ENCODE results near the gene NTMT1.
A peak's percentile ranks its signal among the peaks of the same experiment; 100 is the strongest.
"Not testable (repeated sequence)": the region's sequence is repeated elsewhere in the genome, so short reads cannot be mapped to it uniquely, and the experiment has no call there.

NTMT1 gene, protein sequence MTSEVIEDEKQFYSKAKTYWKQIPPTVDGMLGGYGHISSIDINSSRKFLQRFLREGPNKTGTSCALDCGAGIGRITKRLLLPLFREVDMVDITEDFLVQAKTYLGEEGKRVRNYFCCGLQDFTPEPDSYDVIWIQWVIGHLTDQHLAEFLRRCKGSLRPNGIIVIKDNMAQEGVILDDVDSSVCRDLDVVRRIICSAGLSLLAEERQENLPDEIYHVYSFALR

DNA sequence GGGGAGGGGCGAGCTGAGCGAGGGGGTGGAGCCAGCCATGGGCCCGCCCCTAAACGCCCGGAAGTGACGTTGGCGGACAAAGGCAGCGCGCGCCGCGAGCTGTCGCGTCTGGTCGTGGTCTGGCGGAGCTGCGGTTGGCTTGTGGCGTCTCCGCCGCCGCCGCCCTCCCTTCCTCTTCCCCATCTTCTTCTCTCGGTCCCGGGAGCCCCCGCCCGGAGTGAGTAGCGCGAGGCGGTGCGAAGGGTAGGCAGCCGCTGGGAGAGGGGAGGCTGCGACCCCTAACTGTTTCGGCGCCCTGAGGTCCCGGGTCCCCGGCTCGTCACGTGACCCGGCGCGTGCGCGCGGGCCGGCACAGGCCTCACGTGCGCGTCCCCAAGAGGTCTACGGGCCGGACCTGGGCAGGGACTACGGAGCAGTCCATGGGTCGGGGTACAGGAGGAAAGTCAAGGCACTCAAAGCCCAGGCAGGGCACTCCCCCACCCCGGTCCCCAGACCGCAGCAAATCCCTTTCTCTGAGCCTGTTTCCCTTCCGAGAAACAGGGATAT, at the start of gene NTMT1:
NTMT1 (plus strand) TSS at position 85 of the 546 bp plus-strand sequence. CDS start 6,541 bp downstream, outside the sequence.
- DNase-seq: peak; percentile 86 to 91

DNA sequence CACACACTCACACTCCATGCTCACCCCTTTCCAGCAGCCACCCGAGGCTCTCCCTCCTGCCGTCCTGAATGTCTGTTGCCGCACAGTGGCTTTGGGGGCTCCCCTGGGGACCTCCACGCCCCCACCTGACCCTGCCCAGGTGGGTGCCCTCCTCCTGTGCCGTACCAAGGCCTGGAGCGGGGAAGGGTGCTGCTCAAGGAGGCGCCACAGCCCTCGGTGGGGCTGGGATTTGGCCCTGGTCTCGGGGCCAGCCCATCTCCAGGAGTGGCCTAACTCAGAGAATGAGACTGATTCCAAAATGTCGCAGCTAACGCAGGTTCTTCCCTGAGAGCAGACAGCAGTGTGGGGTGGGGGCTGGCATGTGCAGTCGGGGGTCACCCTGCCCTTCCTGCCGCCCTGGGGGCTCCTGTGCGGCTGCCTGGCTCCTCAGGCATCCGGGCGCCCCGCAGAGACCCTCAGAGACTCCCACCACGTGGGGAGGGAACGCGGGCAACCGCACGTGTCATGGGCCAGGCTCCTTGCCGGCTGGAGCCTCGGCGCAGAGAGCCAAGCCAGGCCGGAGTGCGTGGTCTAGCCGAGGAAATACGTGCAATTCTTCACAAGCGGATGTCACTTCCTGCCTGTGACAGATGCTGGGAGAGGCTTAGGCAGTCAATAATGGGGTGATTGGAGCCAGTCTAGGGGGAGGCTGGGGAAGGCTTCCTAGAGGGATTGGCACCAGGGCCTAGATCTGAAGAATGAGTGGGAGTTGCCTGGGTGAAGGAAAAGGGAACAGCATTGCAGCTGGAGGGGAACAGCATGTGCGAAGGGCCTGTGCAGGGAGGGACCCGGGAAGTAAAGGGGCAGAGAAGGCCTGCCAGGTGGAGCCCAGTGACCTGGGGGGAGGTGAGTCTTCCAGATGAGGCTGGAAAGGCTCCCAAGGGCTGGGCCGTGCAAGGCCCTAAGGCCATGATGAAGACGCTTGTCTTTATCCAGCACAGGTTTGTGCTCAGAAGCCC, 49.1 kb upstream of the NTMT1 start:
- DNase-seq: no peak

DNA sequence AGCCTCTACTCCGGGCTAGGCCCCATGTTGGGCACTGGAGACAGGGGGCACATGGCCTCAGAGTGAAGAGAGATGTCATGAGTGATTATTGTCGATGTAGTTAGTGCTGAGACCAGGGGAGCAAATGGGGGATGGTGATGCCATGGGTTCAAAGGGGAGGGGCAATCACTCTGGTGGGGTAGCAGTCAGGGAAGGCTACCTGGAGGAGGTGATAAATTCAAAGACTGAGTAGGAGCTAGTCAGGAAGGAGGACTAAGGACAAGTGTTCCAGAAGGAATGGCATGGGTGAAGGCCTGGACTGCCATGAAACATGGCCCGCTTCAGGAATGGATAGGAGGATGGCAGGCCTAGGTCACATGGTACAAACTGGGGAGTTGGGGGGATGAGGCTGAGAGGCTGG, 46.7 kb upstream of the NTMT1 start:
- DNase-seq: no peak

DNA sequence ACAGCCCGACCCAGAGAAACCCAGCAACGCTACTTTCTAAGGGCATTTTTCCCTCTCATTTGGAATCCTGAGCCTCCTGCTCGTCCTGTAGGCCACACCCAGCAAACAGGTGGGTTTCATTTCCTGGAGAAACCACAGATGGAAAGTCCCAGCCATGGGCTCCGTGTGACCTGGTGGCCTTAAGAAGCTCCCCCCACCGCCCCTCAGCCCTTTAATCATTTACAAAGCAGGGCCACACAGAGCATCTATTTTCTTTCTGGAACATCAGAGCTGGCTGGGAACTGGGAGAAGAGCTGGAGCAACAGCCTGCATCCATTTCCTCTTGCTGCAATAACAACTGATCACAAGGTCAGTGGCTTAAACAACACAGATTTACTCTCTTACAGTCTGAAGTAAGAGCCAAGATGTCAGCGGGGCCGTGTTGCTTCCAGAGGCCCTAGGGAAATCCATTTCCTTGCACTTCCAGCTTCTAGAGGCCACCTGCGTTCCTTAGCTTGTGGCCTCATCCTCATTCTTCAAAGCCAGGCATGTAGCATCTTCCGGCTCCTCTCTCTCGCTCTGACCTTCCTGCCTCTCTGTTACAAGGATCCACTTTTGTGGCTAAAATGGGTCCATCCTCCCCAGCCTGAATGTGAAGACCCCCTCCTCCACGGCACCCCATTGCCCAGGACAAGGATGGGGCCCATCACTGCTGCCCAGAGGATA, 45.6 kb upstream of the NTMT1 start:
- peak in 1 of 2 experiments; percentile 27 for DNase-seq

DNA sequence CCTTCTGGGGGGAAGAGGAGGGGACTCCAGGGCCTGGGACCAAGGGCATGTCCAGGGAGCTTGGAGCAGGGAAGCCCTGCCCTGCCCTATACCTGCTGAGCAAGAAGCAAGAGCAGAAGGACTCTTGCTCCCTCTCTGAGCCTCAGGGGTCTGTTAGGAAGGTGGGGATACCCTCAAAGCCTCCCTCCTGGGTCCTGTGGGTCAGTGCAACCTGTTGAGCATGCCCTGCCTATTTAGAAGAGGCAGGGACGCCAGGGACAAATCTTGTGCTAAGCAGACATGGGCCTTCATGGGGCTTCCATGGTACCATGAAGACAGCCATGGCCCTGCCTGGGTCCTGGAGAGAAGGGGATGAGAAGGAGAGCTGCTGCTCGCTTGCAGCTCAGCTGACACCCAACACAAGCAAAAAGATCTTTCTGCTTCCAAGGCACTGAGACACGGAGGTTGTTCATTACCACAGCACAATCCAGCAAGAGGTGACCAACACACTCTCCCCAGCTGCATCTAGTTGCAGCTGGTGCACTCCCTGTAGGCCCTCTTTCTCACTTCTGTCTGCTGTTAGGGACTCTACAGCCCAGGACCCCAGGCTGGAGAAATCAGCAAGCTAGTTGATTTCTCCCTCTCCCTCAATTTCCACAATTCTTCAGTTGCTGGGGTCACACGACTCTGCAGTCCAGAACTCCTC, 44.3 kb upstream of the NTMT1 start:
- no peak for DNase-seq

DNA sequence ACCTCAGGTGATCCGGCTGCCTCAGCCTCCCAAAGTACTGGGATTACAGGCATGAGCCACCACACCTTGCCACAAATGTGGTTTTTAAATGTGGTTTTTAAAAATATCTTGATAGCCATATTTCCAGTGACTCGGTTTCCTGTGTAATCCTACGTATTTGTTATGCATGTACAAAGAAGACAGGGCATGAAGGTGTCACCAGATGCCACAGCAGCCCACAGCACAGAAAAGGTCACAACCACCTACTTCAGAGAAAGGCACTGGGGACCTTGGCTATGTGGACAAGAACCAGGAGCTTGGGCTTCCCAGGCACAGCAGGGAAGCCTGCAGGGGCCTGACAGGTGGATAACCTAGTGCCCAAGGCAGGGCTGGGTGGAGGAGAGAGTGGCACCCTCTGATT, 43.1 kb upstream of the NTMT1 start:
- DNase-seq: no peak

DNA sequence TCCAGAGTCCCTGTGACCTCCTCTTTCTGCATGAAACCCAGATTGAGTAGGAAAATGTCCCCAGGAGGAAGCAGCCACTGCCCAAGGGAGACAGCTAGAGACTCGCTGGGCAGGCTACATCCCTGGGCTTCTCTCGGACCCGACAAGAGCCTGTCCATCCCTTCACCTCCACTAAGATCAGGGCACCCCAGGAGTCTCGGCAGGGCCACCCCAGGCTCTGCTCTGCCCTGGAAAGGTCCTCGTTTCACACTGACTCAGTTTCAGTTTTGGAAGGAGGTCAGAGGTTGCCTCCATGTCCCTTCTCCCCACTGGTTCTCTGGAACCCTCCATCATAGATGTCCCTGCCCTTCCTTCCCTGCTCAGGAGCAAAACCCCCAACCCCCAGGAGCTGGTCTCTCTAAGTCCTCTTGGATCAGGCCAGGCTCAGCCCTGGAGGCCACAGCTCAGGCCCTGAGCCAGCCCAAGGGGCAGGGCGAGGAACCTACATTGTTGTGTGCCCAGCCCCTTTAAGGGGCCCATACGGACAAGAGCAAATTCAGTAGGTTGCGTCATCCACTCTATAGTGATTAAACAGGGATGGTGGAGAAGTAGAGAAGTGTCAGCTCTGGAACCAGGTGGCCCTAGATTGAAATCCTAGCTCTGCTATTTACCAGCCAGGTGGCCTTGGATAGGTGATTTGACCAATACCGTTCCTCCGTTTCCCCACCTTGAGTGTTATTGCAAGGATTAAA, 42.5 kb upstream of the NTMT1 start:
- no peak for DNase-seq

DNA sequence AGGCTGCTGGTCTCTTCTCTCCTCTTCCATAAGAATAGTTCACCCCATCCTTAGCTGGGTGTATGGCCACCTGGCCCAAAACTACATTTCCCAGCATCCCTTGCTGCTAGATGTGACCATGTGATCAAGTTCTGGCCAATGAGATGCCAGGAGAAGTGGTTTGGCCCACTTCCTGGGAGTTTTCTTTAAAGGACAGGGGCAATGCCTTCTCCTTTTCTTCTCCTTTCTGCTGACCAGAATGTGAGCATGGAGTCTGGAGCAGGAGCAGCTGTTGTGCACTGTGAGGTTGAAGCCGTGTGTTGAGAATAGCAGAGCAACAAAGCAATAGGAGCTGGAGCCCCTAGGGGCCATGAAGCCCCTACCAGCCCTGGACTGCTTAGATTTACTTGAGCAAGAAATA, 41.8 kb upstream of the NTMT1 start:
- DNase-seq: peak; percentile 28 to 54

DNA sequence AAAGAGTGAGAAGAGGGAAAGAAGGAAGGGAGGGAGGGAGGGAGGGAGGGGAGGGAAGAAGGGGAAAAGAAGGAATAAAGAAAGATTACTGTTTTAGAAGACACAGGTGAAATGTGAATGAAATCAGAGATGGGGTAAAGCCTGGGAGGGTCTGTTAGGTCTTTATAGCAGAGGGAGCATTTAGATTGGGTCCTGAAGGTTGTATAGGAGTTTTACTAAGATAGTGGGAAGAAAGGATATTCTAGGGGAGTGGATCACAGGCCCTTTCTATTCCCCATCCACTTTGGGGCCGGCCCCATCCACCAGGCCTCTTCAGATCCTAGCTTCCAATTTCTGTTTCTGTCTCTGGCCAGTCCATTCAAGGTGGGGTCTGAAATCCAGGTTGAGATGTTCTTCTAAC, 40.6 kb upstream of the NTMT1 start:
- no peak for DNase-seq

DNA sequence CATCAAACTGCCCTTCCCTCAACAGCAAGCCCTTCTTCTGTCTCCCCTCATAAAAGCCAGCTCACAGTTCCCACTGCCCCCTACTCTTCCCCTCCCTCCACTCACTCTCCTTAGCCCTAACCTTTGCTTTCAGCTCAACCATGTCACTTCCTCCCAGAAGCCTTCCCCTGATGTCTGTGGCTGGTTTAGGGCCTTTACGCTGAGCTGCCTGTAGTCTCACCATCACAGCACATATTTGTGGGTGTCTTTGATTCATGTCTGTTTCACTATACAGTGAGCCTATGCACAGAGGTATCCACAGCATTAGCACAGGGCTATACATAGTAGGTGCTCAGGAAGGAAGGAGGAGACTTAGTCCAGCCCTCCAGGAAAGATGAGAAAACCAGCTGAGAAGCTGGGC, 39.7 kb upstream of the NTMT1 start:
- DNase-seq: no peak

DNA sequence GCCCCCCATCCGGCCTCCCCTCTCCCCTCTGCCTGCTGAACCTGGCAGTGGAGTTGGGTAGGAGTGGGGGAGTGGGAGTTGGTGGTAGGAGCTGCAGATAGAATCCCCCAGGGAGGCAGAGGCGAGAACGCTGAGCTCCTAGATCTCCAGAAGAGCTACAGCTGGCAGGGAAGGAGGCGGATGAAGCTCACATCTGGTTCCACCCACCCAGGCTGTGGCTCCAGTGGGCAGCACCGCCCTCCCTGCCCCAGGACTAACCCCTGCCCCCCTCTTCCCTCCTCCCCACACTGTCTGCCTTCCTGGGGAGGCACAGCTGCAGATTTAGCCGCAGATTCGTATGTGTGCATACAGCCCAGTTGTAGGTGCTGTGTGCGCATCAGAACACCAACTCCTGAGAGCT, 39.3 kb upstream of the NTMT1 start:
- DNase-seq: no peak

DNA sequence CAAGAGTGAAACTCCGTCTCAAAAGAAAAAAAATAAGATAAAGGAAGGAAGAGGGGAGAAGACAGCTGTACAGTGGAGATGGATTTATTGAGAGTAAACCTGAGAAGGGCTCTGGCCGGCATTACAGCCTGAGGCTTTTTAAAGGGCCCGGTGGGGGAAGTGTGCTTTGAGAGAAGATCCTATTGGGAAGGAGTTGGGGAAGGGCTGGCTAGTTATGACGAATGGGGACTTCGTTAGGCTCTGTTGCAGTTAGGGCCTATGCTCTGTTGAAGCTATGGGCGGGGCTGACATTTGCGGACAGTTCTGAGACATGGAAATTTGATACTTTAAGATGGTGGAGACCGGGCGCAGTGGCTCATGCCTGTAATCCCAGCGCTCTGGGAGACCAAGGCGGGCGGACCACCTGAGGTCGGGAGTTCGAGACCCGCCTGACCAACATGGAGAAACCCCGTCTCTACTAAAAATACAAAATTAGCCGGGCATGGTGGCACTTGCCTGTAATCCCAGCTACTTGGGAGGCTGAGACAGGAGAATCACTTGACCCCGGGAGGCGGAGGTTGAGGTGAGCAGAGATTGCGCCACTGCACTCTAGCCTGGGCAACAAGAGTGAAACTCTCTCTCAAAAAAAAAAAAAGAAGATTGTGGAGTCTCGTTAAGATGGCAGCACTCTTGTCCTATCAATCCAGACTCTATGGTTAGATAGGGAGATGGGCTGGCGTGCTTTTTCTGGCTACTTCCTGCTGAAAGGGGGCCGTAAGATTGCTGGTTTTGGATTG, 38.3 kb upstream of the NTMT1 start:
- DNase-seq: no peak

DNA sequence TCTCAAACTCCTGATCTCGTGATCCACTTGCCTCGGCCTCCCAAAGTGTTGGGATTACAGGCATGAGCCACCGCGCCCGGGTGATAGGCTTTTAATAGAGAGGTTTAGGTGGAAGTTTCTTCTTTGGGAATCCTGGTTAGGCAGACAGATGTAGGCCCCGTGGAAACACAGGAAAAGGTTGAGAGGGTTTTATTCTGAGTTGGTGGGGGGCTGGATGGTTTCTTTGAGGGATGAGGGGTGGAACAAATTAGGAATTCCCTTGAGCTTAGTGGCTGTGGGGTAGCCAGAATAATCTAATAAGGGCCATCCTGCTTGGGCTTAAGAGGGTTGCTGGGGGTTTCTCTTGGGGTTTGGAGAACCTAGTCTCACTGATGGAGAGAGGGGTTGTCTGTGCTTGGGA, 35.5 kb upstream of the NTMT1 start:
- DNase-seq: no peak

DNA sequence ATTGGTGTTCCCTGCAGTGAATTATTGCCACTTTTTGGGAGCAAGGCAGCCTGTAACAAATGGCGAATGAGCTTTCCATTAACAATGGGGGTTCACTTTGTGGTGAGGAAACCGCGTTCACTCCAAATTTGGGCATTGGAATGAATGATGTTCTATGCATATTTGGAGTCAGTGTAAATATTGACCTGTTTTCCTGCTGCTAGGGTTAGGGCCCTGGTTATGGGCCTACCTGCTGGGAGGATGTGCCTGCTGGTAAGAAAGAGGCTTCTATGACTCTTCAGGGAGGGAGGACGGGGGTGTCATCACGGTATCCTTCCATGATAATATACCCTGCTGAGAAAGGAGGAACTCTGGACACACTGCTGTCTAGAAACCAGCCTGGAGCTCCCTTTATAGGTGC, 34.0 kb upstream of the NTMT1 start:
- DNase-seq: no peak

DNA sequence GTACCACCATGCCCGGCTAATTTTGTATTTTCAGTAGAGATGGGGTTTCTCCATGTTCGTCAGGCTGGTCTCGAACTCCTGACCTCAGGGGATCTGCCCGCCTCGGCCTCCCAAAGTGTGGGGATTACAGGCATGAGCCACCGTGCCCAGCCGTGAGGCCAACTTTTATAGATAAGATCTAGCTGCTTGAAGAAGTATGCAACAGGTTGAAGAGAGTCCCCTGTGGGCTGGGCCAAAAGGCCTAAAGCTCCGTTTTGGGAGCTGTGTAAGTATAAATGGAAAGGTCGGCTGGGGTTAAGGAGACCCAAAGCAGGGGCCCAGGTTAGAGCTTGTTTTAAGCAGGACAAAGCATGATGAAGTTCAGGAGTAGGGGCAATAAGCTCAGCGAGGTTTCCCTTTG, 33.2 kb upstream of the NTMT1 start:
- not testable (repeated sequence) for DNase-seq

DNA sequence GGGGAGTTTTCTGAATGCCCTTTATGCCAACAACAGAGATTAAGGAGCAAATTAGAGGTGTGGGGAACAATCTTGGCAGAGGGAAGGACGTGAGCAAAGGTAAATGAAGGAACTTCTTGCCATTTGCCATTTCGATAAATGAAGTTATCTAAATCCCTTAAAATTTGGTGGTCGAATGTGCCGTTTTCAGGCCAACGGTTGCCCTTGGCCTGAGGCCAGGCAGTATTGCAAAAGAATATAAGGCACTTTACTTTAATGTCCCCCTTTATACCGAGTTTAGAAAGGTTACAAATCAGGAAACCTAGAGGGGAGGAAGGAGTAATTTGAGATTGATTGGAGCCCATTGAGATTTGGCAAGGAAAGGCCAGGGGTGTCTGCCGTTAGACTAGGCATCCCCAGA, 31.3 kb upstream of the NTMT1 start:
- no peak for DNase-seq

DNA sequence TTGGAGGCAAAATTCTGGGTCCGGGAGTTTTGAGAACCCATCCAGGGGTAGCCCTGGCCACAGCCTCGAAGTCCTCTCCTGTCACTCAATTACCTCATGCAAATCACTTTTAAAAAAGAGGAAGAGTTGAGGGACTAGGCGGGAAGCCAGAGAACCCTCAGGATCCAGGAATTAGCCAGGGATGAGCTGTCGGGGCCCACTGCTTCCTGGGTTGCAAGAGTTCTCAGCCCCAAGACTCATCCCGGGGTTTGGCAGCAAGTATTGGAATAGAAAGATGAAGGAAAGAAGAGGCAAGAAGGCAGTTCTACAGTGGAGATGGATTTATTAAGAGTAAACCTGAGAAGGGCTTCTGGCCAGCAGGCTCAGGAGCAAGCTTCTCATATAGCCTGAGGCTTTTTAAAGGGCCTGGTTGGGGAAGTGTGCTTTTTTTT, 30.6 kb upstream of the NTMT1 start:
- DNase-seq: no peak

DNA sequence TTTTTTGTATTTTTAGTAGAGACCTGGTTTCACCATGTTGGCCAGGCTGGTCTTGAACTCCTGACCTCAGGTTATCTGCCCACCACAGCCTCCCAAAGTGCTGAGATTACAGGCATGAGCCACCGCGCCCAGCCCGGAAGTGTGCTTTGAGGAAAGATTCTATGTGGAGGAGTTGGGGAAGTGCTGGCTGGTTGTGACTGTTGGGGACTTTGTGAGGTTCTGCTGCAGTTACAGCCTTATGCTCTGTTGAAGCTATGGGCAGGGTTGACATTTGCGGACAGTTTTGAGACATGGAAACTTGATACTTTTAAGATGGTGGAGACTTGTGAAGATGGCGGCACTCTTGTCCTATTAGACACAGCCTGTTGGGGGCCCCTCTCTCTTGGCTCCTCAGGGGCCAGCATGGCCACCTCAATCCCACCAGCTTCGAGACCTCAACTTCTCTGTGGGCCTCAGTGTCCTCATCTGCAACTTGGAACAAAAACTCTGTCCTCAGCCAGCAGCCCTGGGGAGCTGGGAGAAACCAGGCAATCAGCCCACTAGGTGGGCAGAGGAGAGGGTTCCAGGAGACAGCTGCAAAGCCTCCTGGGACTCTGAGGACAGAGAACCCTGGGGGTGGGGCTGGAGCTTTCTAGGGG, 29.9 kb upstream of the NTMT1 start:
- DNase-seq: no peak

DNA sequence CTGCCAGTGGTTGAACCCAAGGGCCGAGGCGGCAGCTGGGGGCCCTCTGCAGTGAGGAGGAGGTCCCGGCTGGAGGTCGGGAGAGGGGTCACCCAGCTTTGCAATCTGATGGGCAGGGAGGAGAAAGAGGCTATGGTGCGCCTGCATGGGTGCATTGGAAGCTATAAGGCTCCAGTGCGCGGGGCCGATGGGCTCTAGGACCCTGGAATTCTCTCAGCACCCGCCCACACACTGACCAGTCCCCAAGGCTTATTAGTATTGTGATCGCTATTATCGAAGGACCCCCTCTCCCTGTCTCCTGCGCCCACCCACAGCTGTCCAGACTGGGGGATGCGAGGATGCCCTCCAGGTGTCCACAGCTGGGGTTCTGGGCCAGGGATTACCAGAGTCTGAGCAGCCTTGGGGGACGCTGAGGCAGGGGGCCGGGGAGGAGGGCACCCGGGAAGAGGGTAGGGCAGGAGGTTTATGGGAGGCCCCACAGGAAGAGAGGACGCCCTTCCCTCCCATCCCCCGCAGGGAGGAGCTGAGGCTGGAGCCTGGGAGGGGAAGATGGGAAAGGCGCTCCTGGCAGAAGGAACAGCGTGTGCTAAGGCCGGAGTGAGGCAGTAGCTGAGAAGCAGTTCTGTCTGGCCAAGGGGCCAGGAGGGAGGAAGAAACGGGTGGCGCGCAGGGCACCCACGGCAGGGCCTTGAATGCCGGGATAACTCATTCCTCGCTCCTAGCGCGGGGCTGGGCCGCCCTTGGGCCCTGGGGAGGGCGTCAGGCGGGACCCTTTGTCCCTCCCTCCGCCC, 29.2 kb upstream of the NTMT1 start:
- no peak for DNase-seq
